ENCODE data around the gene CDC42BPB. TPM values are rescaled to one million over a fixed set of nuclear protein-coding genes. Genes with fewer than 3 reads are reported as not detected.
A peak's percentile ranks its signal among the peaks of the same experiment; 100 is the strongest.

The CDC42BPB gene
- total and polyA plus RNA-seq, 8 donors = 73.4 to 91.4 (median 79.5) TPM

DNA sequence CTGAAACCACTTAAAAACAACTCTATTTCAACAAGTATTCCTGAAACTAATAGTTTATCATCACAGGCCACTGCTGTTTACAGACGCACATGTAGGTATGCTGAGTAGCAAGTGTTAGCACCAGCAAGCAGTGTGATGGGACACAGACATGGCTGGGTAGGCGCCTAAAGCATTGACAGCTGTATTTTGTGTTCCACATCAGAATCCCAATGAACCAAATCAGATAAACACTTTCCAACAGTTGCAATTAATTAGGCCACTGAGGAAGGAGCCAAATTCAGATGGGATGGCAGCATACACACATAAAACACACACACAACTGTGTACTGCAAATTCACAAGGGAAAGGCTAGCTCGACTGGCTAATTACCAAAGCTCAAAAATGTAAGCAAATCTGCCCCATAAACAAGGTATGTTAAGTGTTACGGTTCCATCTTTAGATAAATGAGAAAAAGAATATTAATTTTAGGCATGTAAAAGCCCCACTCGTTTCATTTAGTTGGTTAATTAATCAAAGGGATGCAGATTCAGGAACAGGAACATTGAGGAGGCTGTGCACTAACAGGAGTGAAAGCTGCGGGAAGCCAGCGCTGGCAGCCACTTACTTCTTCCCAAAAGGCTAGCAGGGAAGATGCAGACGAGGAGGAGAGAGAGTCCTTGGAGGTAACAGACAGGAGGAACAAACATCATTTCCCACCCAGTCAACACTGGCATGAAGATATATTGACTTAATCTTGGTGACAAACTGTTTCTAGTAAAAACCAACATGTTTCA lies 101.5 kb downstream of the CDC42BPB start:
- TF ChIP-seq, protein P1, sequence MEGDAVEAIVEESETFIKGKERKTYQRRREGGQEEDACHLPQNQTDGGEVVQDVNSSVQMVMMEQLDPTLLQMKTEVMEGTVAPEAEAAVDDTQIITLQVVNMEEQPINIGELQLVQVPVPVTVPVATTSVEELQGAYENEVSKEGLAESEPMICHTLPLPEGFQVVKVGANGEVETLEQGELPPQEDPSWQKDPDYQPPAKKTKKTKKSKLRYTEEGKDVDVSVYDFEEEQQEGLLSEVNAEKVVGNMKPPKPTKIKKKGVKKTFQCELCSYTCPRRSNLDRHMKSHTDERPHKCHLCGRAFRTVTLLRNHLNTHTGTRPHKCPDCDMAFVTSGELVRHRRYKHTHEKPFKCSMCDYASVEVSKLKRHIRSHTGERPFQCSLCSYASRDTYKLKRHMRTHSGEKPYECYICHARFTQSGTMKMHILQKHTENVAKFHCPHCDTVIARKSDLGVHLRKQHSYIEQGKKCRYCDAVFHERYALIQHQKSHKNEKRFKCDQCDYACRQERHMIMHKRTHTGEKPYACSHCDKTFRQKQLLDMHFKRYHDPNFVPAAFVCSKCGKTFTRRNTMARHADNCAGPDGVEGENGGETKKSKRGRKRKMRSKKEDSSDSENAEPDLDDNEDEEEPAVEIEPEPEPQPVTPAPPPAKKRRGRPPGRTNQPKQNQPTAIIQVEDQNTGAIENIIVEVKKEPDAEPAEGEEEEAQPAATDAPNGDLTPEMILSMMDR (IDR thresholded peaks at IDR 0.05) = no peak
- DNase-seq (no peak), ATAC-seq (no peak)
- intact Hi-C loops (cut with DNase I) = no loop called here
- no peaks in the 10 kb centered on the region for H3K4me1 ChIP-seq
- peaks cover 0 to 99% of the 10 kb centered on the region in 2 donors for H3K36me3 ChIP-seq
- H3K27ac ChIP-seq = no peak overlapping the region
- no peak overlapping the region for H3K4me3 ChIP-seq
- H3K27me3 ChIP-seq = no peaks in the 10 kb centered on the region
- H3K9me3 ChIP-seq = no peaks in the 10 kb centered on the region

DNA sequence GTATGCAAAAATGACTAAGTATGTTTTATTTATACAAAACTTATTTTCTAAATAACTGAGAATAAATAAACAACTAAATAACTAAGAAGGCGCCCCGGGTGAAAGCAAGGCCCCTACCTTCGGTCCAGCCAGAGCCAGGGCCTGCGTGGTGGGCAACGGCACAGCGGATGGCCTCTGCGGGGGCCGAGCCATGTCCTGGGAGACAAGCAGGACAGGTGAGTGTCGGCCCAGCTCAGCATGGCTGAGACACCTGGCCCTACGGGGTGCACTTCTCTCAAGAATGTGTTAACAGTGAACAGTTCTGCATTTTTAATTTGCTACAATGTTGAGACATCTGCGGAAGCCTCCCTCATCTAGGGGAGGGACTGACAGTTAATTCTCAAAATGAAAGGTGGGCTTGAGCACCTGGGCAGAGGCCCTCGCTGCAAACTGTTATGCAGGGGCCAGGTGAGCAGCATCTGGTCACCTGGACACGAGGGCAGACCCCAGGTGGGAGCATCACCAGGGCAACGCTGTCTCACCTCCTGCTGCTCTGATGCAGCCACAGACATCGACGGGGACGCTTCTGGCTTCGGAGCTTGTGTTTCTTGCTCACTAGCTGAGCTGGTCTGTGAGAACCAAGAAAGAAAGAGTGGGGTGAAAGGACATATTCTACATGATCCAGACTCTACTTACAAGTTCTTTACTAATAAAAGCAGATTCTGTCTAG lies 103.1 kb downstream of the CDC42BPB start:
- intact Hi-C loops (cut with DNase I) = no loop called here
- ATAC-seq = no peak

DNA sequence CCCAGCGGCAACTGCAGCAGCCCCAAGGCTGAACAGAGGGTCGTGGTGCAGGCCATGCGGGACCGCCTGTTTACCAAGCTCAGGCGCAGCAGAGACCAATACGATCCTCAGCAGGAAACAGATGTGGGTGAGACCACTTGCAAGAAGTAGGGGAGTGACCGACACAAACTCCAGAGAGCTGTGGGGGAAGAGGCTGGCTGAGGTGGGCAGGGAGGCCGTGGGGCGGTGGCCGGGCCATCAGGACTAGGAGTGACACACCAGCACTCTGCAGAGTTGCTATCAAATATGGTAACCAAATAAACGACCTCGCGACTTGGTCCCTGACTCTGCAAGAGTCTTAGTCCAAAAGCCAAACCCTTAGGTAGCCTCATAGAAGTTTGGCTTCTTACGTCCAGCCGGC lies 104.2 kb downstream of the CDC42BPB start:
- Histone ChIP-seq H3K27ac (no peak overlapping the region), H3K4me3 (no peak overlapping the region), H3K27me3 (no peaks in the 10 kb centered on the region), H3K4me1 (peaks cover 0 to 4% of the 10 kb centered on the region in 2 donors), H3K36me3 (peaks cover 0 to 94% of the 10 kb centered on the region in 2 donors), H3K9me3 (no peaks in the 10 kb centered on the region)
- TF ChIP-seq, protein P1 (IDR thresholded peaks at IDR 0.05) = no peak
- intact Hi-C loops (cut with DNase I) = no loop called here
- peak in 1 of 4 donors; percentile 54 for DNase-seq
- ATAC-seq = no peak

More for the DNA sequence above, 103.1 kb downstream of the CDC42BPB start:
- TF ChIP-seq, protein P1 (IDR thresholded peaks at IDR 0.05) = no peak
- Histone ChIP-seq H3K4me1 (no peaks in the 10 kb centered on the region), H3K27me3 (no peaks in the 10 kb centered on the region), H3K4me3 (no peak overlapping the region), H3K27ac (no peak overlapping the region), H3K36me3 (peaks cover 0 to 99% of the 10 kb centered on the region in 2 donors), H3K9me3 (no peaks in the 10 kb centered on the region)
- DNase-seq = no peak

DNA sequence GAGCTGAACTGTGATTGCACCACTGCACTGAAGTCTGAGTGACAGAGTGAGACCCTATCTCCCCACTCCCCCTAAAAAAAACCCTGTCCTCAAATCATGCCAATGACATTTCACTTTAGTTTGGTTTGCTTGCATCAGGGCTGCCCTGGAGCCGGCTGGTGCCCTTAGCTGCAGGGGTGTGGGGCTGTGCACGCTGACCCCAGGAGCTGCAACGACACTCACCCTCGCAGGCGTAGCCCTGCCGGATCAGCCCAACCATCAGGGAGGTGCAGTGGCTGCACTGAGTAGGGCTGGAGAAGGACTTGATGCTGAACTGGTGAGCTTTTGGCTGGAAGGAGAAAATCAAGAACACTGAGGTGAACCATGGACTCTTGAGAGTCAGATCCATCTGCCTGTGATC lies 105.1 kb downstream of the CDC42BPB start:
- no peak for ATAC-seq
- H3K36me3 ChIP-seq = peaks cover 0 to 92% of the 10 kb centered on the region in 2 donors
- TF ChIP-seq, protein P1 (IDR thresholded peaks at IDR 0.05) = no peak
- no peak overlapping the region for H3K4me3 ChIP-seq
- intact Hi-C loops (cut with DNase I) = no loop called here
- H3K9me3 ChIP-seq = no peaks in the 10 kb centered on the region
- no peak overlapping the region for H3K27ac ChIP-seq
- H3K27me3 ChIP-seq = no peaks in the 10 kb centered on the region
- peak in 1 of 4 donors; percentile 65 for DNase-seq
- H3K4me1 ChIP-seq = peaks cover 0 to 4% of the 10 kb centered on the region in 2 donors

DNA sequence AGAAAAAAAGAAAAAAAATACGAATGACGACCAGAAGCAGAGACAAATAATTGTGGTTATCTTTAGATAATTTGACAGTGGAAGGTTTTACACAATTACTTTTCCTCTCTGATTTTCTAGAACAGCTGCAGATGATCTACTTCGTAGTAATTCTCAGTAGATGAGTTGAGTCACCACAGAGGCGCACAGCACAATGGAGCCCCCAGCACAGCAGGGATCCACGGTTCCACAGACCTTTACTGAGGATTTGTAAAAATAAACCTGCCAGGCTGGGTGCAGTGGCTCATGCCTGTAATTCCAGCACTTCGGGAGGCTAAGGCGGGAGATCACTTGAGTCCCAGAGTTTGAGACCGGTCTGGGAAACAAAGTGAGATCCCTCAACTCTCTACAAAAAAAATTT lies 105.5 kb downstream of the CDC42BPB start:
- Histone ChIP-seq H3K4me3 (no peak overlapping the region), H3K4me1 (peaks cover 0 to 4% of the 10 kb centered on the region in 2 donors), H3K36me3 (peaks cover 0 to 92% of the 10 kb centered on the region in 2 donors), H3K27me3 (no peaks in the 10 kb centered on the region), H3K9me3 (no peaks in the 10 kb centered on the region), H3K27ac (no peak overlapping the region)
- intact Hi-C loops (cut with DNase I) = no loop called here
- DNase-seq = no peak
- ATAC-seq = no peak
- TF ChIP-seq, protein P1 (IDR thresholded peaks at IDR 0.05) = no peak

All from left lung (tissue), 10 donors.